ENCODE data around the gene SP1.

GRCh38 chr12:53427905-53428594, 48.1 kb downstream of the SP1 start:
- TF ChIP-seq CTCF (IDR thresholded peaks at IDR 0.05; ENCODE audit: insufficient read depth, low read length, poor library complexity, severe bottlenecking) = no peak
- no peak for TF ChIP-seq EZH2phosphoT487 (conservative IDR thresholded peaks at IDR 0.05; ENCODE audit: low read length)

Data from SU-DHL-6 (cell line).